HCT116 (cell line): Measurements from ENCODE around the gene NAPA. TPM values are rescaled to one million over a fixed set of nuclear protein-coding genes. Genes with fewer than 3 reads are reported as not detected.
A peak's percentile ranks its signal among the peaks of the same experiment; 100 is the strongest.

ENCODE experiments used
- ATAC-seq: fragments of 200-7000 bp; cut with Tn5 transposase; 2 replicates; pipeline ENCODE4 v1.9.1; 2020; ENCODE audit warnings: mild to moderate bottlenecking, moderate library complexity
- BruUV-seq: library from RNA; stranded (reverse); fragments of 400-500 nt; replicated peaks from 2 replicates; lab custom pipeline; 2021; lab: Mats Ljungman, UMichigan
- CTCF ChIA-PET: fragments of 300-600 bp; sonication (Branson Sonifier 250); formaldehyde crosslinking; loops from one replicate; lab custom pipeline; 2021; ENCODE audit warnings: antibody characterized with exemption; lab: Charles Lee
- POLR2A ChIA-PET: fragments of 300-600, 350-600 bp; sonication (Branson Sonifier 250); formaldehyde crosslinking; loops from one replicate; lab custom pipeline; 2021; ENCODE audit warnings: antibody characterized with exemption; lab: Charles Lee
- RAD21 ChIA-PET, 2 experiments: fragments of 300-600 bp; sonication (Branson Sonifier 250); formaldehyde crosslinking; loops; one replicate each; lab custom pipeline; 2023; ENCODE audit warnings: low total read pairs in 2 of 2; ENCODE audit not compliant: uncharacterized antibody in 2 of 2, unreplicated experiment in 2 of 2, low non-redundant PET in 1 of 2; lab: Charles Lee
- DNase-seq: peaks from one replicate; pipeline ENCODE4 v3.0.0-alpha.2; 2010; ENCODE audit warnings: low read depth, low spot score
- H2AFZ ChIP-seq: fragments of 200-600 bp; shearing (Covaris generic), sonication (generic); 2 replicates; pipeline ENCODE4 v1.6.1; 2017; ENCODE audit warnings: low read depth, mixed run types, mixed read lengths, antibody characterized with exemption, low read length; ENCODE audit not compliant: poor library complexity, severe bottlenecking
- H3K27ac ChIP-seq: 2 replicates; pipeline ENCODE4 v1.5.1; 2012; ENCODE audit warnings: low read depth, low read length
- H3K27me3 ChIP-seq: fragments of 200-600 bp; sonication (generic); 2 replicates; pipeline ENCODE4 v1.6.1; 2016; ENCODE audit warnings: mixed run types, low read length, mixed read lengths; ENCODE audit not compliant: insufficient read depth
- H3K36me3 ChIP-seq, 2 experiments: fragments of 200-500 bp in 1 of 2; fragments of 200-600 bp in 1 of 2; sonication (Bioruptor generic) in 1 of 2; sonication (generic) in 1 of 2; 2 replicates each; pipeline versions ENCODE4 v1.5.1 to v1.6.1; 2014 to 2016; ENCODE audit warnings: low read length in 2 of 2, inconsistent platforms in 1 of 2, mixed read lengths in 1 of 2, mixed run types in 1 of 2; ENCODE audit not compliant: insufficient read depth in 2 of 2, control insufficient read depth in 1 of 2
- H3K4me1 ChIP-seq, 2 experiments: fragments of 200-600 bp in 1 of 2; sonication (generic) in 1 of 2; 2 replicates each; pipeline versions ENCODE4 v1.5.1 to v1.6.1; 2012 to 2017; ENCODE audit warnings: low read length in 2 of 2, inconsistent platforms in 1 of 2, mild to moderate bottlenecking in 1 of 2, mixed read lengths in 1 of 2, mixed run types in 1 of 2, moderate library complexity in 1 of 2; ENCODE audit not compliant: insufficient read depth in 2 of 2, control insufficient read depth in 1 of 2
- H3K4me2 ChIP-seq: fragments of 200-600 bp; sonication (generic); 2 replicates; pipeline ENCODE4 v1.6.1; 2017; ENCODE audit warnings: mixed run types, low read length, mixed read lengths
- H3K4me3 ChIP-seq, 2 experiments: fragments of 200-600 bp in 1 of 2; sonication (generic) in 1 of 2; replicated peaks in 1 of 2; 2 replicates each; pipeline ENCODE4 v1.5.1; 2011 to 2016; ENCODE audit warnings: low read length in 2 of 2, control low read depth in 1 of 2, low read depth in 1 of 2, mild to moderate bottlenecking in 1 of 2, mixed read lengths in 1 of 2, mixed run types in 1 of 2
- H3K79me2 ChIP-seq: fragments of 200-600 bp; sonication (generic); 2 replicates; pipeline ENCODE4 v1.6.1; 2017; ENCODE audit warnings: mild to moderate bottlenecking, mixed run types, low read length, moderate library complexity, mixed read lengths; ENCODE audit not compliant: insufficient read depth
- H3K9ac ChIP-seq: fragments of 200-600 bp; sonication (generic); 2 replicates; pipeline ENCODE4 v1.6.1; 2016; ENCODE audit warnings: low read length, mixed read lengths
- H3K9me2 ChIP-seq: fragments of 200-600 bp; sonication (generic), shearing (Covaris generic); 2 replicates; pipeline ENCODE4 v1.6.1; 2017; ENCODE audit warnings: mixed run types, mild to moderate bottlenecking, moderate library complexity; ENCODE audit not compliant: insufficient read depth
- H3K9me3 ChIP-seq, 2 experiments: fragments of 200-500 bp in 1 of 2; fragments of 200-600 bp in 1 of 2; sonication (Bioruptor generic) in 1 of 2; sonication (generic) in 1 of 2; 2 replicates each; pipeline ENCODE4 v1.6.1; 2014 to 2017; ENCODE audit warnings: low read length in 2 of 2, mixed read lengths in 2 of 2, inconsistent platforms in 1 of 2, low read depth in 1 of 2, mild to moderate bottlenecking in 1 of 2, mixed run types in 1 of 2, moderate library complexity in 1 of 2; ENCODE audit not compliant: control insufficient read depth in 1 of 2, insufficient read depth in 1 of 2
- H4K20me1 ChIP-seq: fragments of 200-600 bp; sonication (generic), shearing (Covaris generic); 2 replicates; pipeline ENCODE4 v1.6.1; 2017; ENCODE audit warnings: mixed run types, mild to moderate bottlenecking, moderate library complexity; ENCODE audit not compliant: insufficient read depth
- ATF3 ChIP-seq: IDR thresholded peaks from 2 replicates; pipeline ENCODE4 v1.6.1; 2012
- CBX3 ChIP-seq: IDR thresholded peaks from 2 replicates; pipeline ENCODE4 v1.6.1; 2012; ENCODE audit warnings: low read depth
- CEBPB ChIP-seq: IDR thresholded peaks from 2 replicates; pipeline ENCODE4 v1.6.1; 2012; ENCODE audit warnings: low read depth
- EGR1 ChIP-seq: IDR thresholded peaks from 2 replicates; pipeline ENCODE4 v1.6.1; 2012; ENCODE audit warnings: low read depth
- ELF1 ChIP-seq: IDR thresholded peaks from 2 replicates; pipeline ENCODE4 v1.6.1; 2012; ENCODE audit warnings: low read depth, borderline replicate concordance
- EZH2 ChIP-seq: fragments of 200-600 bp; sonication (generic); IDR thresholded peaks from 2 replicates; pipeline ENCODE4 v1.6.1; 2017; ENCODE audit warnings: antibody characterized with exemption, mixed run types
- FOSL1 ChIP-seq: IDR thresholded peaks from 2 replicates; pipeline ENCODE4 v1.6.1; 2012; ENCODE audit warnings: low read depth
- JUND ChIP-seq: IDR thresholded peaks from 2 replicates; pipeline ENCODE4 v1.6.1; 2012
- MAX ChIP-seq: IDR thresholded peaks from 2 replicates; pipeline ENCODE4 v1.6.1; 2012
- SIN3A ChIP-seq: IDR thresholded peaks from 2 replicates; pipeline ENCODE4 v1.6.1; 2012; ENCODE audit warnings: low read depth
- SP1 ChIP-seq: IDR thresholded peaks from 2 replicates; pipeline ENCODE4 v1.6.1; 2012; ENCODE audit warnings: low read depth
- YY1 ChIP-seq: IDR thresholded peaks from 2 replicates; pipeline ENCODE4 v1.6.1; 2011; ENCODE audit warnings: low read length, low read depth, moderate library complexity, mild to moderate bottlenecking; ENCODE audit not compliant: insufficient replicate concordance; ENCODE audit errors: extremely low read depth
- ZBTB33 ChIP-seq: IDR thresholded peaks from 2 replicates; pipeline ENCODE4 v1.6.1; 2011; ENCODE audit warnings: mild to moderate bottlenecking, low read length, moderate library complexity; ENCODE audit not compliant: insufficient replicate concordance; ENCODE audit errors: extremely low read depth
- intact Hi-C: fragments of 100-400 bp; cut with micrococcal nuclease; formaldehyde crosslinking; loops from 2 replicates; pipeline ENCODE4 v1.10.0; 2022
- total RNA-seq: library from RNA; stranded (reverse); gene quantifications from one replicate; pipeline ENCODE4 v1.2.1, GENCODE V29; 2021; ENCODE audit not compliant: unreplicated experiment

NAPA gene
- total RNA-seq, 1 experiment from 2014 or later, result 58.8 TPM

DNA sequence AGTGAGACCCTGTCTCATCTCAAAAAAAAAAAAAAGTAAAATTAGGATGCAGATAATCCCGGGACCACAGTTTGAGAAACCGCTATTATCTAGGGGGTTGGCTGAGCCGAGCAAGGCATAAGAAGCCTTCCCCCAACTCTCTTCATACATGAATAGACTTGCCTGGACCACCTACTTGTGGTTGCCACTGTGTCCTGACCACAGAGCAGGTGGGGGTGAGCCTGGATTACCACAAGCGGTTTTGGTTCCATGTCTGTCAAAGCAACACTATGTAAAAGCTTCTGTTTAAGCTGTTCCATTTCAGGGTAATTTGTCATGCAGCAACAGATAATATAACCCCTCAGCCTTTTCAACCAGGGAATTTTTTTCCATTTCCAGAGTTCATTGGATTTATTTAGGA lies 3.3 kb upstream of the NAPA start:
- Histone ChIP-seq H3K36me3 (no peaks in the 10 kb centered on the region), H3K9ac (no peak overlapping the region), H3K4me2 (no peak overlapping the region), H3K4me1 (peaks cover 8 to 21% of the 10 kb centered on the region in 2 experiments; a peak in 3 of 4 replicates), H3K79me2 (peaks cover 17% of the 10 kb centered on the region), H3K27me3 (no peaks in the 10 kb centered on the region), H3K27ac (no peak overlapping the region), H2AFZ (no peak overlapping the region), H3K9me2 (no peaks in the 10 kb centered on the region), H4K20me1 (no peaks in the 10 kb centered on the region), H3K4me3 (no peak overlapping the region), H3K9me3 (no peaks in the 10 kb centered on the region)
- DNase-seq (no peak), ATAC-seq (no peak)
- ChIA-PET POLR2A (no interaction called here), RAD21 (no interaction called here), CTCF (no interaction called here)
- BruUV-seq, result no TSS peak
- TF ChIP-seq ATF3, result no peak
- intact Hi-C loops, result no loop called here

DNA sequence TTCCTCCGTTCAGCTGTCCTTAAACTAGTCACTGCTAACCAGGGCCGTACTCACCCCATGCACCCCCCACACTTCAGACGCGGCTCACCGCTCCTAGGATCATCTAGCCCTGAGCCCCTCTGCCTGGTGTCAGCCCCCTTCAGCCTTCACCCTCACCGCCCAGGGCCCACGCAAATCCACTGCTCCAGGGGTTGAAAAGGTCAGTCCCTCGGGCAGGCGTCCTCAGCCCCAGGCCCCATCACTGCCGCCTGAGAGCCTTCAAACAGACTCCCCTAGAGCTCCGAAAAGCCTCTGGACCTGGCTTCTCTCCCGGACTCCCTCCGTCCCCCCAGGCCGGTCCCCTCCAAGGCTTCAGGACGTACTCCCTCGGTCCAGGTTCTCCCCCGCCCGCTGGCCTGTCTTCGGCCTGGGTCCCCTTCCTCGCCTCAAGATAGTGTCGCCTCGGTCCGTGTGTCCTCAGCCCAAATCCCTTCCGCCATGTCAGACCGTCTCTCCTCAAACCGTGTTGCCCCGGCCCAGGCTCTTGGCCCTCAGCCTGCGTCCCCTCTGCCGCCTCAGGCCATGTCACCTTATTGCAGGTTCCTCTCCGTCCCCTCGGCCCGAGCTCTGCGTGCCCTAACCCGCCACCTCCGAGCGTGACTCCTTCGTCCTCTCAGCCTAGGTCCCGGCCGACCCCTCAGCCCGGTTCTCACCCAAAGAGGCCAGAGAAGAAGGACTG lies 553 bp downstream of the NAPA start:
- H3K4me2 ChIP-seq, result peak overlapping the region; percentile 95
- H2AFZ ChIP-seq, result no peak overlapping the region
- peaks cover 38% of the 10 kb centered on the region for H3K79me2 ChIP-seq
- H3K9ac ChIP-seq, result peak overlapping the region; percentile 97
- ATAC-seq, result peak; percentile 1; the same call in 1 of the 2 replicates
- ChIA-PET CTCF (no interaction called here), POLR2A (no interaction called here)
- intact Hi-C loops, result loop anchor here (2.0 kb wide), 1 partner anchor 68 kb away; no protein-coding TSS in a partner anchor
- BruUV-seq, result TSS peak; percentile 87
- peak overlapping the region; percentile 88 to 100 for H3K4me3 ChIP-seq
- H3K27me3 ChIP-seq, result no peaks in the 10 kb centered on the region
- TF ChIP-seq YY1, result no peak
- no peak for TF ChIP-seq MAX
- no peak for TF ChIP-seq FOSL1
- no peak for TF ChIP-seq SIN3A
- no peak for TF ChIP-seq EZH2
- no peak for TF ChIP-seq CBX3
- no peak for TF ChIP-seq ZBTB33
- no peak for TF ChIP-seq SP1
- no peak for TF ChIP-seq CEBPB
- TF ChIP-seq EGR1, result no peak
- TF ChIP-seq ELF1, result no peak
- no peak for TF ChIP-seq JUND
- TF ChIP-seq, all 23 proteins: peak for 0
- Histone ChIP-seq H3K9me3 (no peaks in the 10 kb centered on the region), H4K20me1 (no peaks in the 10 kb centered on the region), H3K9me2 (no peaks in the 10 kb centered on the region), H3K27ac (peak overlapping the region; percentile 64), H3K36me3 (no peaks in the 10 kb centered on the region), H3K4me1 (peaks cover 8 to 26% of the 10 kb centered on the region in 2 experiments; a peak in 3 of 4 replicates)
- no peak for DNase-seq
- RAD21 ChIA-PET, result no interaction called here
